GM21786 (cell line): ENCODE data around the gene MIEF2.
"Not testable (repeated sequence)": the region's sequence is repeated elsewhere in the genome, so short reads cannot be mapped to it uniquely, and the experiment has no call there.

Experiments
- ATAC-seq: cut with Tn5 transposase; IDR thresholded peaks from one replicate; pipeline ENCODE4 v1.9.1; 2021; ENCODE audit not compliant: unreplicated experiment

The MIEF2 gene

DNA sequence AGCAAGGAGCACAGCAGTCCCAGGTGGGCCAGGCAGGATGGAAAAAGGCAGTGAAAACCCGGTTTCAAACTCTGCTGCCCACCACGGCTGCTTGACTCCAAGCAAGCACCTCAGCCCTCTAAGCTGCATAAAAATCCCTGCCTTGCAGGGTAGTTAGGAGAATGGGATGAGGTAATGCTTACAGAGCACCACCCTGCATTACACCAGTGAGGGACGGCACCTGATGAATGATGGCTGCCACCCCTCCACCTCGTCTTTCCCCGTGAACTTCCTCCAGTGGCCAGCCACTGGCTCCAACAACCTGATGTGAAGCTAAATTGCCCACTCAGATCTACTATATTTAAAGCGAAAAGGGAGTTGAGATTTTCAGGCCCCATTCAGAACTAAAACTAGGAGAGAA is 21.3 kb downstream of the MIEF2 start:
- ATAC-seq: no peak

DNA sequence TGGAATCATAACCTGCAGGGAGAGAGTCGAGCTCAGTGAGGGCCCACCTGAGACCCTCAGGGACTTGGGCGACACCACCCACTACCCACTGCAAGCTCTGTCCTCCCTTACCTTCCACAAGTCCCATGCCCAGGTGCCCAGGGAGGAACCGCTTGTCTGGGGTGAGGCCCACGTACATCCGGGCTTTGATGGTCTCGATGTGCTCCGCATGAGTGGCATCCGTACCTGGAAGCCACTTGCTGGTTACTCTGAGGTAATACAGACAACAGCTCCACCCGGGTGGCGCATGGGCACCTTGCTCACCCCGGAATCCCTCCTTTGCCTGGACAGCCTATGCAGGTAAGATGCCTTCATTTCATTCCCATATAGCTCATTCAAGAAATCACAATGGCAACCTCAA is 24.8 kb downstream of the MIEF2 start:
- no peak for ATAC-seq

DNA sequence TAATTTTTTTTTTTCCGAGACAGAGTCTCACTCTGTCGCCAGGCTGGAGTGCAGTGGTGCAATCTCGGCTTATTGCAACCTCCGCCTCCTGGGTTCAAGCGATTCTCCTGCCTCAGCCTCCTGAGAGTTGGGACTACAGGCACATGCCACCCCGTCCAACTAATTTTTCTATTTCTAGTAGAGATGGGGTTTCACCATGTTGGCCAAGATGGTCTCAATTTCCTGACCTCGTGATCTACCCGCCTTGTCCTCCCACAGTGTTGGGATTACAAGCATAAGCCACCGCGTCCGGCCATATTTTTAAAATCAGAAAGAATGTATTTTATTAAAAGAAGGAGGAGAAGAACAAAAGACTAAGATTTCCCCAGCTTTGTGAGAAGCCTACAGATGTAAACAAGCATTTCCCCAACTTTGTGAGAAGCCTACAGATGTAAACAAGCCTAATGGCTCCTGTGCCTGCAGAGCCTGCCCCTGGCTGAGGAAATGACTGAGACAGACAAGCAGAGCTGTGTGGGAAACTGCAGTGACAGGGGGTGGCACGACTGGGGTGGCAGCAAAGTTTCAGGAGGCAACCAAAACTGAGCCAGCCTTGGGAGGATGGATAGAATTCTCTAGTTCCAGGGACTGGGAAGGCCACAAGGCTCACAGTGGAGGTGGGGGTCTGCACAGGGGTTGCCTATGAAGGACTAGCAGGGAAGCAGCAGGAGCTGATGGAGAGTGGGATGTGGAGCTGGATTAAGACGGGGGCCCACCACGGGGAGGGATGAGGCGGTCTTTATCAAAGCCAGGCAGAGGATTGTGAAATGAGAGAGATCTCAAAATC is 31.5 kb downstream of the MIEF2 start:
- no peak for ATAC-seq

DNA sequence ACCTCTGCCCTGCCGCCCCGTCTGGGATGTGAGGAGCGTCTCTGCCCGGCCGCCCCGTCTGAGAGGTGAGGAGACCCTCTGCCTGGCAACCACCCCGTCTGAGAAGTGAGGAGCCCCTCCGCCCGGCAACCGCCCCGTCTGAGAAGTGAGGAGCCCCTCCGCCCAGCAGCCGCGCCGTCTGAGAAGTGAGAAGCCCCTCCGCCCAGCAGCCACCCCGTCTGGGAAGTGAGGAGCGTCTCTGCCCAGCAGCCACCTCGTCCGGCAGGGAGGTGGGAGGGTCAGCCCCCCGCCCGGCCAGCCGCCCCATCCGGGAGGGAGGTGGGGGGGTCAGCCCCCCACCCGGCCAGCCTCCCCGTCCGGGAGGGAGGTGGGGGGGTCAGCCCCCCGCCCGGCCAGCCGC is 37.6 kb downstream of the MIEF2 start:
- not testable (repeated sequence) for ATAC-seq

DNA sequence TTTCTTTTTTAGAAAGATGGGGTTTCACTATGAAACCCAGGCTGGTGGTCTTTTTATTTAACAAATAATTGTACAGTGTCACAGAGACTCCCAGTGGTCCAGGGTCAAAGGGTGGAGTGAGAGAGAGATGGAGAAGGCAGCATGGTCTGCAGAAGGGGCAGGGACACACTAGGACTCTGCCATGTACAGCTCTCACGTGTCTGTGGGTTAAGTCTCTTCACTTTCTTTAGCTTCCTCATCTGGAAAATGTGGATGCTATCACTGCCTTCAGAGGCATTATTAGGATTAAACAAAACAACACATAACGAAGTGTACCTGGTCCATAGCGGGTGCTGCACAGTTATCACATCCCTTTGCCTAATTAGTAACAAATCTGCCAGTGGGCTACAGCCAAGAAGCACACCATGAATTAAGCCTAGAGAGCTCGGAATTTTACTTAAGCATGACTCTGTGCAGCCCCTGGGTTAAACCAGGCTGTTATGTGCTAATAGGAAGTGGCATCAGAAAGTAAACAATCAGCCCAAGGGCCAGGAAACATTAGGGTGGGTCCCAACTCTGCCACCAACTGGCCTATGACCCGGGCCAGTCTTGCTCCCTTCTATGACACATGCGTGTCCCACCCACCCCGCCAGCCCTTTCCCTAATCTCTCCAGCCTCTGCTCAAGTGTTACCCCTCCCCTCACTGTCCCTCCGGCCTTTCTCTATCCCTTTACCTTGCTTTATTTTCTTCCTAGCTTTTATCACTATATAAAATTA is 40.4 kb downstream of the MIEF2 start:
- no peak for ATAC-seq

DNA sequence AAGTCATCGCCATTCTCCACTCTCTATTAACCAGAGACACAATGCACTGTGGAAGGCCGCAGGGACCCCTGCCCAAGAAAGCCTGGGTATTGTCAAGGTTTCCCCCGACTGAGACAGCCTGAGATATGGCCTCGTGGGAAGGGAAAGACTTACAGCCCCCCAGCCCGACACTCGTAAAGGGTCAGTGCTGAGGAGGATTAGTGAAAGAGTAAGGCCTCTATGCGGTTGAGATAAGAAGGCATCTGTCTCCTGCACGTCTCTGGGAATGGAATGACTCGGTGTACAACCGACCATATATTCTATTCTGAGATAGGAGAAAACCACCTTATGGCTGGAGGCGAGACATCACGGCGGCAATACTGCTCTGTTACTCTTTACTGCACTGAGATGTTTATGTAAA is 42.7 kb downstream of the MIEF2 start:
- not testable (repeated sequence) for ATAC-seq

DNA sequence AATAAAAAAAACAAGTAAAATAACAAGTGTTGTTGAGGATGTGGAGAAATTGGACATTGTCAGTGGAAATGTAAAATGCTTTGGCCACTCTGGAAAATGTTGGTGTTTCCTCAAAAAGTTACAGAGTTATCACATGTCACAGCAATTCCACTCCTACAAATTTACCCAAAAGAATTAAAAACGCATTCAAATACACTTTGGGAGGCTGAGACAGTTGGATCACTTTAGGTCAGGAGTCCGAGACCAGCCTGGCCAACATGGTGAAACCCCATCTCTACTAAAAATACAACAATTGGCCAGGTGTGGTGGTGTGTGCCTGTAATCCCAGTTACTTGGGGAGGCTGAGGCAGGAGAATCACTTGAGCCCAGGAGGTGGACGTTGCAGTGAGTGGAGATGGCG is 48.7 kb downstream of the MIEF2 start:
- no peak for ATAC-seq

DNA sequence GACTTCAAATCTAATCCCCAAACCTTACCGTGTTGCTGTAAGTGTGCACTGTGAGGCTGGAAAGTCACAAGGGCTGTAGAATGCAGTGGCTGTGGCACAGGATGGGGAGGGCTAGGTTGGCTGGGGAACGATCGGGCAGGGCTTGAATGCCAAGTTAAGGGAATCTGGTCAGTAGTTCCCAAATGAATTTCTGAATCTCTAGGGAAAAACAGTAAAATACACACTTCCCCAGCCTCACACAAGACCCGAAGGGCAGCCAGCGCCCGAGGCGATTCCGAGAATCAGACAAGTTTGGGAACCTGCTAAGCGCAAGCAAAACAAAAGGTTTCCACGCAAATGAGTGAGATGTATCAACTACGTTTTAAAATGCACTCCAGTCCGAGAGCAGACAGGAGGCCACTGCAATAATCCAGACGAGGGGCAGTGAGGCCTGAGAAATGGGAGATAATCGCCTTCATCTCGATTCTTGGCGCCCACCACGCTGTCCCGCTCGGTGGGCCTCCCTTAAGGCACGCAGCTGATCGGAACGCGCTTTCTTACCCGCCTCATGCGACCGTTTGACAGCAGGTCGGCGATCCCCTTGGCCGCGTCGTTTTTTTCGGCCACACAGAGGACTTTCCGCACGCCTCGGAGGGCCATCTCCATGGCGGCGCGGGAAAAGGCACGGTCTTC is 53.7 kb downstream of the MIEF2 start:
- ATAC-seq: no peak

DNA sequence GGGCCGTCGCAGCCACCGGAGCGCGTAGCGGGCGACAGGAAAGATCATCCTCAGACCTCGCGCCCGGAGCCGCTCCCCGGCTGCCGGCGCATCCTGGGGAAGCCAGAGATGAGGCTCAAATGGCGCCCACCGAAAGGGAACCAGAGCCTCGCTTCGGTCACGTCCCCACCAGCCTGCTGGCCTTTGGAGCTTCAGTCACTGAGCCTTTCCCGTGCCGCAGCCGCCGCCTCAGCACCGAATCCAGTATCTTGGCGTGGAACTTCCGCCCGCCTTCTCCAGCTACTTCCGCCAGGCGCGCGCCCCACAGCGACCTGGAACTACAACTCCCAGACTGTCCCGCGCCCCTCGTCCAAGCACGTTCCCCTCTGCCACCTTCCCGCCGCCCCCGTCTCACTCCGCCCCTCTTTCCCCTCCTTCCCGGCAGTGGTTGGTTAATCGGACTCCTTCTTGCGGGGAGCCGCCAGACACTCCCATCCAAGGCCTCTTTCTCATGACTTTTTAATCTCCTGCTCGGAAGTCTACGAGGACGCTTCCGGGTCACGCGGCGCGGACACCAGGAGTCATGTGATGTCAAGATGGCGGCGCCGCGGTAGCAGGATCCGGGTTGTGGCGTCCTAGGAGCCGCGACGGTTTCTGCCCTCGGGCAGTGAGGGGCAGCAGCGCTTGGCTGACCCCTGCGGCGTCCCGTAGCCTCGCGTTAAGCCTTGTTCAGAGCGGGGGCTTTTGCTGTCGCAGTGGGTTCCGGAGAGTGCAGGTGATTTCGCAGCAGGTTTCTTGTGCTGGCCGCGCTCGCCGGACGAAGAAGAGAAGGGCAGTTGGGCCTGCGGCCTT is 54.5 kb downstream of the MIEF2 start, which contains the start of the genes SMCR8 and TOP3A:
TSS of gene SMCR8 (plus strand) at position 563 of the 831 bp plus-strand sequence. CDS start 497 bp downstream, outside the sequence.
TSS of gene TOP3A (minus strand) at position 264 of the 831 bp plus-strand sequence. CDS start at position 48, 216 bp downstream.
- ATAC-seq: peak; percentile 77

DNA sequence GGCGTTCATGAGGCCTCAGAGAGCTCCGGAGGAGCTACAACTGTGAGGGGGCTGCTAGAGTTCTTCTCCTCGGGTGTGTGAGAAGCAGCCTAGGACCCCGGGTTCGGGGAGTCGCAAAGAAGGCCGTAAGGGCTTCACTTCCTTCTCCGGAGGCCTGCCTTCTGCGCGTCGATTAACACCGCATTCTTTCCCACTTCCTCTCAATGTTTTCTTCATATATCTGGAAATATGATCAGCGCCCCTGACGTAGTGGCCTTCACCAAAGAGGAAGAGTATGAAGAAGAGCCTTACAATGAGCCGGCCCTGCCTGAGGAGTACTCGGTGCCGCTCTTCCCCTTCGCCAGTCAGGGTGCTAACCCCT is 55.1 kb downstream of the MIEF2 start:
- no peak for ATAC-seq

DNA sequence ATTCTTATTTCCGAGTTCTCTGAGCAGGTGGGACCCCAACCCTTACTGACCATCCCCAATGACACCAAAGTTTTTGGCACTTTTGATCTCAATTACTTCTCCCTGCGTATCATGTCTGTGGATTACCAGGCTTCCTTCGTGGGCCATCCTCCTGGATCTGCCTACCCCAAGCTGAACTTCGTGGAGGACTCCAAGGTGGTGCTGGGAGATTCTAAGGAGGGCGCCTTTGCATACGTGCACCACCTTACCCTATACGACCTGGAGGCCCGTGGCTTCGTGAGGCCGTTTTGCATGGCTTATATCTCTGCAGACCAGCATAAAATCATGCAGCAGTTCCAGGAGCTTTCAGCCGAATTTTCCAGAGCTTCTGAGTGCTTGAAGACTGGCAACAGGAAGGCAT is 55.5 kb downstream of the MIEF2 start:
- no peak for ATAC-seq
